Measurements from ENCODE around the gene ZNF628.
A peak's percentile ranks its signal among the peaks of the same experiment; 100 is the strongest.

The ZNF628 gene

GRCh38 chr19:55466241-55466614, 10.2 kb upstream of the ZNF628 start:
- DNase-seq: no peak

- no peak for DNase-seq
Observed at GRCh38 chr19:55467236-55468053, 9.0 kb upstream of the ZNF628 start.

- no peak for DNase-seq
Observed at GRCh38 chr19:55468054-55468393, 8.4 kb upstream of the ZNF628 start.

GRCh38 chr19:55471266-55471665, 5.2 kb upstream of the ZNF628 start:
- DNase-seq: no peak

- no peak for DNase-seq
Observed at GRCh38 chr19:55472463-55472862, 4.0 kb upstream of the ZNF628 start.

- no peak for DNase-seq
Observed at GRCh38 chr19:55473225-55474012, 3.0 kb upstream of the ZNF628 start.

- no peak for DNase-seq
Observed at GRCh38 chr19:55474269-55475265, 1.9 kb upstream of the ZNF628 start.

- DNase-seq: no peak
Observed at GRCh38 chr19:55477905-55478304, 1.5 kb downstream of the ZNF628 start.

- DNase-seq: no peak
Observed at GRCh38 chr19:55478364-55478763, 1.9 kb downstream of the ZNF628 start.

GRCh38 chr19:55479045-55479444, 2.6 kb downstream of the ZNF628 start:
- no peak for DNase-seq

- DNase-seq: no peak
Observed at GRCh38 chr19:55479451-55480230, 3.2 kb downstream of the ZNF628 start.

- DNase-seq: no peak
Observed at GRCh38 chr19:55481148-55481793, 4.9 kb downstream of the ZNF628 start.

- DNase-seq: no peak
Observed at GRCh38 chr19:55481794-55482155, 5.4 kb downstream of the ZNF628 start.

GRCh38 chr19:55482156-55482961, 5.9 kb downstream of the ZNF628 start:
- no peak for DNase-seq

- no peak for DNase-seq
Observed at GRCh38 chr19:55482967-55483705, 6.7 kb downstream of the ZNF628 start.

GRCh38 chr19:55483706-55484592, 7.5 kb downstream of the ZNF628 start:
- no peak for DNase-seq

GRCh38 chr19:55484593-55485438, 8.4 kb downstream of the ZNF628 start, which contains the start of gene NAT14:
TSS of gene NAT14 (plus strand) at chr19:55485188. CDS start at chr19:55485709, 521 bp downstream.
- DNase-seq: peak; percentile 47 to 79

GRCh38 chr19:55485439-55486011, 9.1 kb downstream of the ZNF628 start:
- DNase-seq: peak; percentile 22 to 66

All from NCI-H524 (cell line).